Bronchial epithelial cell (primary cell): ENCODE data around the gene TSPAN2. TPM values are rescaled to one million over a fixed set of nuclear protein-coding genes. Genes with fewer than 3 reads are reported as not detected.

Experiments
- DNase-seq: peaks from one replicate; pipeline ENCODE4 v3.0.0-alpha.2; 2010; ENCODE audit warnings: low read depth
- FAIRE-seq: peaks from 2 replicates; lab custom pipeline; 2011; peaks lifted over from hg19 to GRCh38; lab: Jason Lieb, UNC
- H3K27me3 ChIP-seq: 2 replicates; pipeline ENCODE4 v1.5.1; 2011; ENCODE audit warnings: low read length; ENCODE audit not compliant: control insufficient read depth, insufficient read depth
- H3K36me3 ChIP-seq: 2 replicates; pipeline ENCODE4 v1.5.1; 2011; ENCODE audit warnings: low read length; ENCODE audit not compliant: control insufficient read depth, insufficient read depth
- H3K4me3 ChIP-seq: 2 replicates; pipeline ENCODE4 v1.5.1; 2011; ENCODE audit warnings: mild to moderate bottlenecking, low read depth, low read length, control low read depth
- CTCF ChIP-seq: IDR thresholded peaks from 2 replicates; pipeline ENCODE4 v1.5.1; 2011; ENCODE audit warnings: mild to moderate bottlenecking, moderate library complexity, low read length, control low read depth, inconsistent platforms; ENCODE audit not compliant: insufficient read depth, severe bottlenecking
- total RNA-seq: library from RNA; depleted of rRNA; stranded (reverse); fragments of >200 nt; gene quantifications from 2 replicates; pipeline ENCODE4 v1.2.1, GENCODE V29; 2014

TSPAN2 gene
- total RNA-seq: 0.13 and 0.26 TPM in 2 replicates

GRCh38 chr1:115089420-115090185 is at the start of gene TSPAN2:
Gene TSPAN2, minus strand, starts transcription at chr1:115089503. Its CDS starts 71 bp downstream, at chr1:115089432.
- FAIRE-seq: no peak
- no peak for TF ChIP-seq CTCF
- no peak for DNase-seq

GRCh38 chr1:115138973-115139372 is 49.7 kb upstream of the TSPAN2 start:
- Histone ChIP-seq H3K27me3 (no peaks in the 10 kb centered on the region), H3K36me3 (no peaks in the 10 kb centered on the region), H3K4me3 (no peak overlapping the region)
- TF ChIP-seq CTCF: peak; percentile 95
- peak; percentile 82 for DNase-seq
- FAIRE-seq: peak; percentile 72

More at GRCh38 chr1:115089420-115090185, at the start of gene TSPAN2:
- H3K4me3 ChIP-seq: peak within 1 kb of the TSS; percentile 51
- no peaks in the 10 kb centered on the region for H3K27me3 ChIP-seq
- H3K36me3 ChIP-seq: no peaks in the 10 kb centered on the region

GRCh38 chr1:115138271-115138670 is 49.0 kb upstream of the TSPAN2 start:
- Histone ChIP-seq H3K4me3 (no peak overlapping the region), H3K27me3 (no peaks in the 10 kb centered on the region), H3K36me3 (no peaks in the 10 kb centered on the region)
- DNase-seq: no peak
- no peak for FAIRE-seq
- TF ChIP-seq CTCF: no peak

- H3K4me3 ChIP-seq: no peak overlapping the region
- no peaks in the 10 kb centered on the region for H3K36me3 ChIP-seq
- FAIRE-seq (peak; percentile 50), DNase-seq (peak; percentile 66)
- H3K27me3 ChIP-seq: no peaks in the 10 kb centered on the region
- TF ChIP-seq CTCF: no peak
Observed at GRCh38 chr1:115137191-115137590, 47.9 kb upstream of the TSPAN2 start.

- no peak for FAIRE-seq
- peak; percentile 83 for DNase-seq
- H3K4me3 ChIP-seq: no peak overlapping the region
- TF ChIP-seq CTCF: no peak
- H3K36me3 ChIP-seq: no peaks in the 10 kb centered on the region
- H3K27me3 ChIP-seq: no peaks in the 10 kb centered on the region
Observed at GRCh38 chr1:115136706-115137105, 47.4 kb upstream of the TSPAN2 start.

- DNase-seq: peak; percentile 59
- Histone ChIP-seq H3K27me3 (no peaks in the 10 kb centered on the region), H3K4me3 (no peak overlapping the region), H3K36me3 (no peaks in the 10 kb centered on the region)
- TF ChIP-seq CTCF: no peak
- no peak for FAIRE-seq
Observed at GRCh38 chr1:115136106-115136505, 46.8 kb upstream of the TSPAN2 start.
